ENCODE data around the gene RSPH1.

RSPH1 gene

DNA sequence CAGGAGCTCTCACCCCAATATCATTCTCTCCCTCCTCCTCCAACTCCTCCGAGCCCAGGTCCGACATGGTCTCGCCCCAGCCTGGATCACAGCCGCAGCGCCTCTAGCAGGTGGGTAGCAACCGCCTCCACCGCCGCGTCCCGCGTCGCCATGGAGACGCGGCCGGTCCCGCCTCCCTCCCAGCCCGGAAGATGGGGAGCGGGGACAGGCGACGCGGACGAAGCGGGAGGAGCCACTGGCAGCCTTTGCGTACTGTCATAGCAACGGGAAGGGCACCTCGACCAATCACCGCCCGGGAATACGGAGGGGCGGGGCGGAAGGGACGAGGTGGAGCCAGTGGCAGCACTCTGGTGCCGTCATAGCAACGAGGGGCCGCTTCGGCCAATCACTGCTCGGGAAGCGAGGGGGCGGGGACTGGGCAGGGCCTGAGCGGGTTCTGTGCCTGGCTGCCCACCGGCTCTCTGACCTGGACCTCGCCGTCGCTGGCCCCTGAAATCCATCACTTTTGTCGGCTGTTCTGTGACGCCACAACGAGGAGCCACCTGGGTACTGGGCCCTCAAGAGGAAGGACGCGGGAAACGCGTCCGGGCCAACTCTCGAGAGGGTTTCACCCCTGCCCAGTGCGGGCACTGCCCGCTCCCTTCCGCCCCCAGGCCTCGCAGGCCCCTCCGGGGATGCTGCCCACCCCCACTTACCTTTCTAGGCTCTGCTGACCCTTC, at the start of gene RSPH1:
RSPH1 (minus strand) TSS at position 105 of the 719 bp plus-strand sequence; CDS start at position 67, 38 bp downstream.
- peak; percentile 100 for DNase-seq

DNA sequence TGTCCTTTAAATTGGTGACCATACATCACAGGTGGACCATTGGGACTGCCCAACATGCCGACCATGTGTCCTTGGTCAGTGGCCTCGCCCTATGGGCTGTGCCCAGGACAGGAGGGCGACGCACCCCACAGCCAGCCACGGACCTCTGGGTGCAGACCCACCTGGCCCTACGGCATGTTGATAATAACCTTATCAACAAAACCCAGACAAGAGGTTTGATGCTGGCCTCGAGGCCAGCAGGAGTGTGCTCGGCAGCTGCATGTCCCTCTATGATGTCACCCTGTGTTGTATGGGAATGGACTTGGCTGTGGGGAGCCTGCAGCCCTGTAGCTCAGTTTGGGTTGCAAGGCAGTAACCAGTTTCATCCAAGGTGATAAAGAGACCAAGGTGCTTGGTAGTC, 49.7 kb upstream of the RSPH1 start:
- DNase-seq = no peak

DNA sequence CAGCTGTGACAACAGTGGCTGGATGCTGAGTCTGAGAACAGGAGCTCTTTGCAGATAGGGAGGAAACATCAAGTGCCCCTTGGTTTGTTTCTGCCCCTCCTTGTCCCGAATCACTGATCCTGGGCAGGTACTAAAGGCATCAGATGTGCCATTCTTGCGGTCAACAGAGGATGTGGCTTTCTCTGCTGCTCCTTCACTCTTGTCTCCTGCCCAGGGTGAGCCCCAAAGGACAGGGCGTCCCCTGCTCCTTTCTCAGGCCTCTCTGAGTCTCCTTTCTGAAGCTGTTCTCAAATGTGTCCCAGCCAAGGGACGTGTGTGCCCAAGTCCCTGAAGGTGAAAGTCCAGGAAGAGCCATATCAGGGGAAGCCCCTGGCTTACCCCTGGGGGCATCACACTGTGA, 49.3 kb upstream of the RSPH1 start:
- no peak for DNase-seq

DNA sequence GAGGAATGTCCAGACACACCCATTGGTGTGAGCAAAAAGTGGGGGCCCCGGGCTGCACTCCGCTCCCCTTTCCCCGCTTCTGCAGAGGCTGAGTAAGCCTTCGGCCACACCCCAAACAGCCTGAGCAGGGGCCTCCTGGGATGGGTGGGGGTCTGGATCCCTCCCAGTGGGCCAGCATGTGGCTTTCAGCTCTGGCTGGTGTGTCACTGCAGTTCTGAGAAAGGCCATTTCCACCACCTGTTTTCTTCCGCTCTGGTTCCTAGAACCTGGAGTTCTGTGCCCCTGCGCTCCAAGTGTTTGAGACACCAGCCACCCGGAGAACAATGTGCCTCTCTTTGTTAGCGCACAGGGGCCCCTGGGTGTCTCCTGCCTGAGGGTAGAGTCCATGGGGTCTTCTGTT, 48.5 kb upstream of the RSPH1 start:
- no peak for DNase-seq

DNA sequence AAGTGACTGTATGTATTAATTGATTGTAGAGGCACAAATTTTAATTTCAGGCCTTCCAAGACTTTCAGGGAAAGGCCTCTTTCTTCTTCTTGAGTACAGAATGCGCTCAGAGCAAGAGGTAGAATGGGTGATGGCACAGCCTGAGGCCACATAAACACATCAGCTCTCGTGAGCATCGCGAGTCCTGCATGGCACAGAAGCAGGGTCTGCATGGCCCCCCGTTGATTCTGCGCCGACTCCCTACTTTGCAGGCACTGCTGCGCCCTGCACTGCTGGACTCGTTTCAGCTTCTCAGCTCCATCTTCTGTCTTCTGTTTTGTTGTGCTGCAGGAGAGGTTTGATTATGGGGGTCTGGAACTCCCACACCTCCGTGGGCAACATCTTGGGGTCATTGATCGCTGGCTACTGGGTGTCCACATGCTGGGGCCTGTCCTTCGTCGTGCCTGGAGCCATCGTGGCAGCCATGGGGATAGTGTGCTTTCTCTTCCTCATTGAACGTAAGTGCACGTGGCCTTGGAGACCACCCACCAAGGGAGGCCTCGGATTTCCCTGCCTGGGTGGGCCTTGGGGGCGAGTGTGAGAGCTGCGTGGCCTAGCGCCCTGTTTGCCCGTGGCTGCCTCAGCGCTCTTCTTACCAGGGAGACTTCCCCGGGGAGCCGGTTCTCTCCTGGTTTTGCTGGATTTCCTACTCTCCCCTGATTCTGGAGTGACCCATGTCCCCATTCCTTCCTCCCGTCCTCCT, 47.3 kb upstream of the RSPH1 start:
- no peak for DNase-seq

DNA sequence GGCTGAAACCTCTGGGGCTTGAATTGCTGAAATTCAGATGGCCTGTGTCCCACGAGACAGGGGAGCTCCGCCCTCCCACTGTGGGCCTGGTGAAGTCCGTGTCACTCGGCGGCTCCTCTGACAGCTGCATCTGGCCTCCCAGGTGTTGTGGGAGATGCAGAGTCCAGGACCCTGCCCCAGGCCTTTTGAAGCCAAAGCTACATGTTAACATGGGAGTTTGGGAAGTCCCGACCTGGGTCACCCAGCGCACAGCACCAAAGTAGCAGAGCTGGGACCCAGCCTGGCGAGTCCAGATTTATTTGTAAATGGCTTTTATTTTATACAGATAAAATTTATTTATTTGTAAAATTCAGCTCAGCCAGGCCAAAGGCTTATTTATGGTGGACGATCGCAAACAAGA, 46.6 kb upstream of the RSPH1 start:
- no peak for DNase-seq

DNA sequence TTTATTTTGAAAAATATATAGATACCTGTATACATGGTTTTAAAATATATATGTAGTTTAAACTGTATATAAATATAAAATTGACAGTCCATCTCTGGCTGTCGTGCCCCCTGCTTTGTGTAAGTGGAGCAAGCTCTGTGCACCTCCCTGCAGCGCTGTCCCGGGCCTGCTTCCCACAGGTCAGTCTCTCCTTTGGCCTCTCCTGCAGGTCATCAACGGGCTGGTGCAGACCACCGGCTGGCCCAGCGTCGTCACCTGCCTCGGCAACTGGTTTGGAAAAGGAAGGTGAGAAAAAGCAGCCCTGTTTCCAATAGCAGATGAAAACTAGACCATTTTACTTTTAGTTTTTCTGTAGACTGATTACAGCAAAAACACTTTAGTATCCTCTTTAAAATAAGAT, 46.2 kb upstream of the RSPH1 start:
- no peak for DNase-seq

DNA sequence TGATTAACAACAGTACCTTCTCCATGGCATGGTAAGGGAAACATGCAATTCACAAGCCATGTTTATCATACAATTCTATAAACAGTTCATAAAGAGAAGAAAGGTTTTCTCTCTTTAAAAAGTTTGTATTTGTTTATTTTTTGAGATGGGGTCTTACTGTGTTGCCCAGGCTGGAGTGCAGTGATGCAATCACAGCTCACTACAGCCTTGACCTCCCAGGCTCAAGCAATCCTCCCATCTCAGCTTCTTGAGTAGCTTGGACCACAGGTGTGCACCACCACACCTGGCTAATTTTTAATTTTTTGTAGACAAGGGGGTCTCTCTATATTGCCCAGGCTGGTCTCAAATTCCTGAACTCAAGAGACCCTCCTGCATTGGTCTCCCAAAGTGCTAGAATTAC, 45.6 kb upstream of the RSPH1 start:
- DNase-seq = no peak

DNA sequence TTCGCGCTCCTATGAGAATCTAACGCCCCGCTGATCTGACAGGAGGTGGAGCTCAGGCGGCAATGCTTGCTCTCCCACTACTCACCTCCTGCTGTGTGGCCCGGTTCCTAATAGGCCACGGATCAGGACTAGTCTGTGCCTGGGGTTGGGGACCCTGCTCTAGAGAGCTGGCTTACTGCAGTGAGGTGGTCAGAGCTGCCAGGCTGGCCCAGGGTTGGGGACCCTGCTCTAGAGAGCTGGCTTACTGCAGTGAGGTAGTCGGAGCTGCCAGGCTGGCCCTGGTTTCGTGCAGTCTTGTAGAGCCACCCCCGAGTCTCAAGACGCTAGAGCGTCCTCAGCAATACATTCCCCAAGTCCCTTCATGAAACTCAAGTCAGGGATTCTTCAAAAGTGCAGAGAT, 45.1 kb upstream of the RSPH1 start:
- DNase-seq = no peak

DNA sequence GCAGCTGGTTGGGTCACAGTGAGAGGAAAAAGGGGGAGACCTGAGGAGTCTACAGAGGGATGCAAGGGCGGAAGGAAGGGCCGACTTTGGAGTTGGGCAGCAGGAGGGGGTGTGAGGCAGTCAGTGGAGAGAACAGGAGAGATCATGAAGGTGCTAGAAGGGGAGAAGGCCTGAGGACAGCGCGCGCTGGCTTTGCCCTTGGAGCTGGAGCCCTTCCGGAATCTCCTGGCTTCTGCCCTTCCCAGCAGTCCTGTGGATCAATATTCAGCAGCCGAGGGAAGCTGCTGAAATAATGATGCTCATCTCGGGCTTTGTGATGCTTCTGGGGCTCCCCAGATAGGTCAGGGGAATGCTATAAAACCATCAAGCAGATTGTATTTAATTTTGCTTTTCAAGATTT, 44.4 kb upstream of the RSPH1 start:
- DNase-seq = no peak

DNA sequence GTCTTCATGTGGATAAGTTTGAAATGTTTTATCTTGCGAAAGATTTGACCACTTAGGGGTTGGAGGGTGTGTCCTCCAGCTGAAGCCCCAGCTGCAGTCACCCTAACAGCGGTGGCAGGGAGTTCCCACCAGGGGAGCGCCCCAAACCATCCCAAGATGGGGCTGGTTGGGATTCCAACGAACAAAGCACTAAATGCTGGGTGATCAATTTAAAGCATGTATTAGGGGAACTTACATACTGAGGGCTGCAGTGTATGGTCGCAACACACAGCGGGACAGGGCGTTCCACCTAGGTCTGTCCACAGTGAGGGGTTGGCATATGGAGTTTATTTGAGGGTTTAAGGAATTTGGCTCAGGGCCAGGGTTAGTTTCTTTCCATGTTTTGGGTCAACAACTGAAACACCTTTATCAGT, 43.9 kb upstream of the RSPH1 start:
- DNase-seq = no peak

DNA sequence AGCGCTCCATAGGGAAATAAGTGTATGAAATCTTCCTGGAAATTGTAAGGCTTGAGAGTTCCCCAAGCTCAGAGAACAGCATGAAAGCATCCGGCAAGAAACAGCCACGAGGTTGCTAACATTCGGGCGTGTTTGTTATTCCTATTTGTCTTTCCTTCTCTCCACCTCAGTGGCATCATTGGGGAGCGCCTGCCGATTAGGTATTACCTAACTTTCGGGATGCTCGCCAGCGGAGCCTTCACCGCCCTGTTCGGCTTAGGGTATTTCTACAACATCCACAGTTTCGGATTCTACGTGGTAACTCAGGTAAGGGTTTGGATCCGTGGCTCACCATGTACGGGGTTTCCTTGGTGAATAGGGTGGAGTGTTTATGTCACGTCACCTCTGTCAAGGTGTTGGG, 43.3 kb upstream of the RSPH1 start:
- DNase-seq = no peak

DNA sequence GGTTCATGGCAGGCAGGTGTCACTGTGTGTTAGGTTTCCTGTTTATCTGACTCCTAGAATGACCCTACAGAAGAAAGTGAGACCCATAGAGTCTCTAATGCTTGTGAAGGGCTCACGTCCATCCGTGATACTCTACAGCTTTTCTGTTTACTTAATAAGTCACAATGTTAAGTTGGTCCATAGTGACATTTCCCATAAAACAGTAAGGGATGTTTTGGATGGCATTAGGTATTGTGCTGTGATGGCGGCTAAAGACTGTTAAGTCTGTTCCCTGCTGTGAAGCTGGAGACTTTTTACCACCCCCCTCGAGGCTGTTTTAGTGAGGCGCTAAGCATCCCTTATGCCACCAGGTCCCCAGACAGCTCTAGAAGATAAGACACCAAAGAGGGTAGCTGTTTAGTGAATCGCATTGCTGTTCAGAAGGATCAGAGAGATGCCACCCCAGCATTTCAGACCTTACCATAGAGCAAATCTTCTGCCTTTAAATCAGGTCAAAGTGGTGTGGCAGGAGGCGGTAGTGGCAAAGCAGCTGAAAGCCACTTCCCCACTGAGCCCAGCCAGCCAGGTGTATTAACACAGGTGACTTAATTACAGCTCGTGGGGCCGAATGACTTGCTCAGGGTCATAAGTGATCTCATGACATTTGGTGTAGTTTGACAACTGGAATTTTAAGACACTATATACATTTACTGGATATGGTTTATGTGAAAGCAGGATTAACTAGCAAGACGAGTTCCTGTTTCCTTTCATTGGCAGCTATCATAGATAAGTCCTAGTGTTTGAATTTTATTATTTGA, 42.7 kb upstream of the RSPH1 start:
- no peak for DNase-seq

DNA sequence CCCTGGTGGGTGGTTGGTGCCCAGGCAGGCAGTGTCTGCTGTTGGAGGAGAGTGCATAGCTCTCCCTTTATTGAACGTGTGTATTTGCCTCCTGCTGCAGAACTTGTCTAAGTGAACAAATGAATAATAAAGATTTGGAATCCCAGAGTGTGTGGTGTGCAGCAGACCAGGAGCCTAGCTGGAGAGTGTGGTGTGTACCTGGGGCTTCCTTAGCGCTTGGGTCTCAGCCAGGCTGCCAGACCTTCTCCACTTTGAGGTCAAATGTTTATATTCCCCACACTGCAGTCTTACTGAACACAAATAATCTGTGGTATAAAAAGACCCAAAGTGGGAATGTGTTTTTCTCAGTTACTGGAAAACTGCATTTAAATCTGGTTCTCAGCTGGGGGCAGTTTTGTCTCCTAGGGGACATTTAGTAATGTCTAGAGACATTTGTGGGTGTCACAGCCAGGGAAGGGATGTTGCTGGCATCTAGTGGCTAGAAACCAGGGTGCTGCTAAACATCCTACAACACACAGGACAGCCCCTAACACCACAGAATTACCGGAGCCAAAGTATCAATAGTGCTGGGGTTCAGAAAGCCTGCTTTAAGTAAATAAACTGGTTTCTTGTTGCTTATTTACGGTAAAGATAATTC, 41.2 kb upstream of the RSPH1 start:
- no peak for DNase-seq

DNA sequence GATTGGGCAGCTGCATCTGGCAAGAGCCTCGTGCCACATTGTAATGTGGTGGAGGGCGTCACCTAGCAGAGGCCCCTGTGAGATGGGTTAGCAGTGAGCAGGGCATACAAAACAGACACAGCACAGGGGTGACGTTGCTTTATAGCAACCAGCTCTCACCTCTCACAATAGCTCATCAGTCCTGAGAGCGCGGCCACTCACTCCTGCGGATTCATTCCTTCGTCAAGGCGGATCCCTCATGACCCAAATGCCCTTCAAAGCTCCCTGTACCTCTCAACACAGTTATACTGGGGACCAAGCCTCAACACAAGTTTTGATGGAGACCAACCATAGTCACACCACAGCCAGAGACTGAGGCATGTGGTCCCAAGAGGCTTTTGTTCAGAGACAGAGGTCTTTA, 40.6 kb upstream of the RSPH1 start:
- no peak for DNase-seq

DNA sequence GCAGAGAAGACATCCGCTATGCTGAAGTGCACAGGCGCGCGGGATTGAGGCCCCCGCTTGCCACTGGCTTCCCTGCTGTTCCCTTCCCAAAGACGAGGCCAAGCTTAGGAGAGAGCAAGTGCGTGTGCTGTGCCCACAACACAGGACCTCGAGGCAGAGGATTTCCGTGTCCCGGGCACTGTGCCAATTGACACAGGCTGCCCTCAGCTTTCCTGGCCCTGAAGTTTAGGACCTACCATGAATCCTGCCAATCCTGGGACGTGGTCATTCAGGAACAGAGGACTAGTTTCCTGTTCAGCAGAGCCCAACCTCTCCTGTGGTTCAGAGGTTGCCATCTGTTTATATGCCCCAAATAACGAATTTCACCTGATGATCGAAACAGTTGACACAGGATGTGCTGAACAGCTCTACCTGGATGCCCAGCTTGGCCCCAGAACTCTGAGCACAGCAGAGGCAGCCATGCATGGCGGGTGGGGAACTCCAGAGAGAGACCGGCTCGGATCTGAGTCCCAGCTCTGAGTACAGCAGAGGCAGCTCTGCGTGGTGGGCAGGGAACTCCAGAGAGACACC, 39.7 kb upstream of the RSPH1 start:
- DNase-seq = no peak

DNA sequence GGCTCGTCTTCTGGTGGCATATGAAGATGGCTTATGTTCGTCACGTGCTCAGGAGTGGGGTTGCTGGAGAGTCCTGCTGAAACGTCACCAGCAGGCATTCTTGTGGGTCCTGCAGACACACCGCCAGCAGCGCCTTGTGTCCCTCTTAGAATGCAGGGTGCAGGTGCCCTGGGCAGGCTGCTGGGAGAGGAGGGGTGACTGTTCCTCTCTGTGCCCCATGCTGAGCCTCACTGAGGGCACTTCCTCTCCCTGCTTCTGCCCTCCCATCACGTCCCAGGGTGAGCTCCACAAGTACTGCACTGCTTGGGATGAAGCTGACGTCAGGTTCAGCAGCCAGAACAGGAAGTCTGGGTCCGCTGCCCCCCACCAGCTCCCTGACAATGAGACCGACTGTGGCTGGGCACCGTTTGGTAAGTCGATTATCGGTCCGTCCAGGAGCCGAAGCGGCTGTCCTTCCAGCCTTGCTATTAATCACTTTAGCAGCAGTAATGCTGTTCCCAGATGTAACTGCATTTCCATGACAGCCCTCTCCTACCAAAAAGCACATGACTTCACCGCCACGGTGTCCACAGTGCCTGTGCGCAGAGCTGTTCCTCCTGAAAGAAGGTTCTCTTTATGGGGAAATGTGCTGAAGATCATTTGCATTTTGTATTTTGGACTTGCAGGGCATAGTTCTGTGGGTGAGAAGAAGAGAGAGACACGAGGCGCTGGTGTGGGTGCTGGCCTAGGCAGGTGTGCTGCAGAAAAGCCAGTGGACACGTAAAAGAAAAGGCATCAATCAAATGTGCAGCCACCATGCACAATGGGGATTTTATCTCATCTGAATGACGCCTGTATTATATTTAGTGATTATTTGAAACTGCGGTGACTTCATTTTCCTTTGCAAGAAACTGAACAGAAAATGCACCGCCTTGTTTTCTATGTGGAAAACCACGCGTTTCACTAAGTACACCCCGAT, 38.7 kb upstream of the RSPH1 start:
- DNase-seq = no peak

DNA sequence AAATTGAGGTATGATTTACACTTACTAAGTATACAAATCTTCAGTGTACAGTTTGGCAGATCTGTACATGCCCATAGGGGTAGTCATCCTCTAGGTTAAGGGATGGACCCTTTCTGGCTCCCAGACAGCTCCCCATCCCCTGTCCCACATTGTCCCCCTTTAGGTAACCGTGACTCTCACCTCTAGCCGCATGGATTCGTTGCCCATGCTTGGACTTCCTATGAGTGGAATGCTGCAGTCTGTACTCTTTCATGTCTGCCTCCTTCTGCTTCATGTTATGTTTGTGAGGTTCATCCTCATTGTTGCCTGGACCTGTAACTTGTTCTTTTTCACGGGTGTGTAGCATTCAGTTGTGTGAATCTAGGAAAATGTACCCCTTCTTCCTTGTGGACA, 37.9 kb upstream of the RSPH1 start:
- DNase-seq = no peak

DNA sequence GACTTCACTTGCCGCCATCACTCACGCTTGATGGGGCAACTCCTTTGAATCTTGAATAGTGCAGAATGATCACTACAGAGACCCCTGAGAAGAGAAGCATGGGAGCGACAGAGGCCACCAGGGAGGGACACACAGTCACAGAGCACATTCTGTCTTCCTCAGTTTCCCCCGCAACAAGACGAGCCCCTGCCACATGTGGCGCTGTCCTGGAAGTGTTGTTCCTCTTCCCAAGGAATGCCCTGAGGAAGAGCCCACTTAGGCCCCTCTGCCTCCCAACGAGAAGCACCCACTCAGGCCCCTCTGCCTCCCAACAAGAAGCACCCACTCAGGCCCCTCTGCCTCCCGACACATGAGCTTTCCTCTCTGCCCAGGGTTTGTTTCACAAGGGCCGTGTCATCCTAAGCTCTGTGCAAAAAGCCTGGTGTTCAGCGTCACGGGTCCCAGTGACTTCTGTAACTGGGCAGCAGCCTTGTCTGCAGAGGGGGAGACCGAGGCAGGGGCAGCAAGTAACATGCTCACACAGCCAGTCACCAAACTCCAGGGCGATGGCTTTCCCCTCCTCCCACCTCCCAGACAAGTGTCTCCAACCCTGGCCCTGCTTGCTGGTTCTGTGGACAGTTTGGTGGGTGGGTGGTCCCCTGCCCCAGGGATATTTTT, 37.4 kb upstream of the RSPH1 start:
- no peak for DNase-seq

DNA sequence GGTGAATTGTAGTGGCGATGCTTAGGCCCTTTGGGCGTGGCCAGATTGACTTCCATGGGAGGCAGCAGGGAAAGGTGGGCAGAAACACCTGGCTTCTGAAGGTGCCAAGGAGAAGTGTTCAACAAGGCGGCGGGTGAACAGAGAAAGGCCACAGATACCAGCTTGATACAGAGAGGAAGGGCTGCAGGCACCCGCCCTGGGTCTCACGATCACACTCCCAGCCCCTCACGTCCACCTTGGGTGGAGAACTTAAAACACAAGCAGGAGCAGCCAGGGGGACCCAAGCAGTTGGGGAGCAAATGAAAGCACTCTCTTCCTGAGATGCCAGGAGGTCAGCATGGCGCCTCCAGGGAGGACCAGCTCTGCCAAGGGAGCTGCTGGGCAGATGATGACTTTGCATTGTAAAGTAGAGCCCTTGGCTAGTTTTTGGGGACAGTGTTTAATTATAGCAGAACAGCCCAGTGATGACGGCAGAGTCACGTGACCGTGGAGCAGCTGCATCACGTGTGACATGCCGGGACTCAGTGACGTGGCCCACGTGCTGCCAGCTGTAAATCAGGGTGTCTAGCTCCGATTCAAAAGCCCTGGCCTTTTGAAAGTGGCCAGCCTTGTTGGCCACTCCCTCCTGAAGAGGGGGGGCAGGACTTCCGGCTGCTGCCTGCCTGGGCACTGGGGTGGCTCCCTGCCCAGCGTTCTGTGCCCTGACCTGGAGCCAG, 36.6 kb upstream of the RSPH1 start:
- peak; percentile 82 for DNase-seq

DNA sequence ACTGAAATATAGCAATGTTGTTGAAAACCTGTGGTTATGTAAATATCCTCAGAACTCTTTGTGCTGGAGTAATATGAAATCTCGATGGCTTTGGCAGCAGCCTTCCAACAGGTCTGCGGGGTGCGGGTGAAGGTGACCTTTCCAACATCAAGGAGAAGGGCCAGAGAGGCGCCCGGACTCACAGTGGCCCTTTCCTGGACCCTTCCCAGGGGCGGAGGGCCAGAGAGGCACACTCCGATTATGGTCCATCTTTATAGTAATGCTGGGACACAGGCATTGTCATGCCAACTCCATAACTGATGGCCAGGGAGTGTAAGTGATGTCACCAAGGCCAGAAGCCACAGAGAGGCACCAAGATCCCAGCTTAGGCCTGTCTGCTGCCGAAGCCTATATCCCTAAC, 35.7 kb upstream of the RSPH1 start:
- DNase-seq = no peak

Data from midbrain (tissue), 1 donor.